Transverse colon (tissue), 4 donors: ENCODE measurements around the gene SRPRB.

ENCODE experiments used
- CTCF ChIP-seq, 5 experiments: fragments of 200-600 bp in 3 of 5; fragments of 450-650 bp in 2 of 5; sonication (generic) in 3 of 5; IDR thresholded peaks; 1 replicate in 2 of 5; 2 replicates in 3 of 5; pipeline ENCODE4 v1.5.1; 2016 to 2017; ENCODE audit warnings: antibody characterized with exemption in 5 of 5, inconsistent platforms in 3 of 5, mild to moderate bottlenecking in 2 of 5, moderate library complexity in 1 of 5
- EP300 ChIP-seq: sonication (generic); formaldehyde crosslinking; IDR thresholded peaks from one replicate; pipeline ENCODE4 v1.6.1; 2017; ENCODE audit warnings: antibody characterized with exemption, low read depth
- POLR2A ChIP-seq: fragments of 450-650 bp; IDR thresholded peaks from one replicate; pipeline ENCODE4 v1.6.1; 2016; ENCODE audit warnings: antibody characterized with exemption, mild to moderate bottlenecking, moderate library complexity
- POLR2AphosphoS5 ChIP-seq, 3 donors: sonication (generic); formaldehyde crosslinking; IDR thresholded peaks; one replicate each; pipeline ENCODE4 v1.6.1; 2016; ENCODE audit warnings: antibody characterized with exemption in 3 of 3

DNA sequence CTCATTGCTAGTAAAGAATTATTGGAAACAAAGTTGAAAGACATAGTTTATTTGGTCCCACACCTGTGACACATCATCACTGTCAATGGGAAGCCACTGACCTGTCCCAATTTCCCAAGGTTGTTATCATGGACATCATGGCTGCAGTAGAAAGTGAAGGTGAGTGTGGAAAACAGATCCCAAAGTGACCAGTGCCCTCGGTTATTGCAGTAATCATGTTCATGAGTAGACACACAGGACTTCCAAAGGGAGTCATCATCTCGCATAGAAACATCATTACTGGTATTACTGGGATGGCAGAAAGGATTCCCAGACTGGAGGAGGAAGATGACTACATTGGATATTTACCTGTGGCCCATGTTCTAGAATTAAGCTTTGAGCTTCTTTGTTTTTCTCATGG is 44.7 kb upstream of the SRPRB start:
- TF ChIP-seq CTCF (IDR thresholded peaks at IDR 0.05) (no peak), POLR2A (no peak), EP300 (no peak), POLR2AphosphoS5 (IDR thresholded peaks at IDR 0.05) (no peak)
